SK-N-SH treated with all-trans-retinoic acid at 6 μM for 48 hours (cell line): ENCODE measurements around the gene PRSS27.

ENCODE experiments used
- ZNF565 ChIP-seq: fragments of 450-650 bp; formaldehyde crosslinking; conservative IDR thresholded peaks from 2 replicates; pipeline ENCODE4 v1.5.0; 2020; ENCODE audit warnings: low read depth, mild to moderate bottlenecking, moderate library complexity
- TF ChIP-seq, protein P1 (sequence below): fragments of 250-450 bp; sonication (Bioruptor Pico); IDR thresholded peaks from 2 replicates; pipeline ENCODE4 v1.5.1; 2021; ENCODE audit warnings: mild to moderate bottlenecking, moderate library complexity
- TF ChIP-seq, protein P2 (sequence below): fragments of 250-450 bp; sonication (Bioruptor Pico); IDR thresholded peaks from 2 replicates; pipeline ENCODE4 v1.8.0; 2020; ENCODE audit warnings: mild to moderate bottlenecking, moderate library complexity, borderline replicate concordance

DNA sequence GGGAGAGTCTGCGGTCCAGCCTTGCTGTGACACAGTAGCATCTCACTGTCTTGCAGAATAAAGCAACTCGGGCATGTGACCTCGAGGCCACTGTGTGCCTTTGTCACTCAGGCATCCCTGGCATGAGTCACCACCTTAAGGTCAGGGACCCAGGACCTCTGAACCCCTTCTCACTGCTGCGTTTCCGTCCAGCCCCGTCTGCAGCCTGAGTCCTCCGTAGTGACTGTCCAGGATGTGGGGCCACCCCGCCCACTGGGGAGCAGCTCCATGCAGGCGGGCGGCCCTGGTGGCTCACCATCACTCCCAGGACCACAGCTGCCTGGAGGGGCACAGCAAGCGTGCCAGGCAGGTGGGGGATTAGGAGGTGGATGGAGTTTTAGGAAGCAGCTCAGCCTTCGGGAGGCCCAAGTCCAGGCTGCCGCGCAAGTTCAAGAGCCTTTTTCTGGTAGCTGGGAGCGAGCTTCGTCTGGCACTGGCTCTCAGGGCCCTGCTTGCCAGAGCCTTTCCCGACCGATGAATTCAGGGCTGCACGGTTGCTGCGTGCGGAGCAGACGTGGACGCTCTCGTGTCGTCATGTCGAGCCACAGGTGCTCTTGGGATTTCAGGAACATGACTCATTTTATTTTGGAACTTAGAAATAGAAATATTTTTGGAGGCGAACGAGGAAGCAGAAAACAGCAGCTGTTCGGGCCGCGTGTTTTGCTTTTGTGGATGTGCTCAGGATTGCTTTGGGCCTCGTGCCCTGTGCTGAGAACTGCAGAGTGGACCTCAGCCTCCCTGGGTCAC, 20.9 kb downstream of the PRSS27 start:
- no peak for TF ChIP-seq ZNF565 (CRISPR knock-in tag)
- TF ChIP-seq, protein P1, sequence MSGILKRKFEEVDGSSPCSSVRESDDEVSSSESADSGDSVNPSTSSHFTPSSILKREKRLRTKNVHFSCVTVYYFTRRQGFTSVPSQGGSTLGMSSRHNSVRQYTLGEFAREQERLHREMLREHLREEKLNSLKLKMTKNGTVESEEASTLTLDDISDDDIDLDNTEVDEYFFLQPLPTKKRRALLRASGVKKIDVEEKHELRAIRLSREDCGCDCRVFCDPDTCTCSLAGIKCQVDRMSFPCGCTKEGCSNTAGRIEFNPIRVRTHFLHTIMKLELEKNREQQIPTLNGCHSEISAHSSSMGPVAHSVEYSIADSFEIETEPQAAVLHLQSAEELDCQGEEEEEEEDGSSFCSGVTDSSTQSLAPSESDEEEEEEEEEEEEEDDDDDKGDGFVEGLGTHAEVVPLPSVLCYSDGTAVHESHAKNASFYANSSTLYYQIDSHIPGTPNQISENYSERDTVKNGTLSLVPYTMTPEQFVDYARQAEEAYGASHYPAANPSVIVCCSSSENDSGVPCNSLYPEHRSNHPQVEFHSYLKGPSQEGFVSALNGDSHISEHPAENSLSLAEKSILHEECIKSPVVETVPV (CRISPR knock-in tag), result no peak
- TF ChIP-seq, protein P2, sequence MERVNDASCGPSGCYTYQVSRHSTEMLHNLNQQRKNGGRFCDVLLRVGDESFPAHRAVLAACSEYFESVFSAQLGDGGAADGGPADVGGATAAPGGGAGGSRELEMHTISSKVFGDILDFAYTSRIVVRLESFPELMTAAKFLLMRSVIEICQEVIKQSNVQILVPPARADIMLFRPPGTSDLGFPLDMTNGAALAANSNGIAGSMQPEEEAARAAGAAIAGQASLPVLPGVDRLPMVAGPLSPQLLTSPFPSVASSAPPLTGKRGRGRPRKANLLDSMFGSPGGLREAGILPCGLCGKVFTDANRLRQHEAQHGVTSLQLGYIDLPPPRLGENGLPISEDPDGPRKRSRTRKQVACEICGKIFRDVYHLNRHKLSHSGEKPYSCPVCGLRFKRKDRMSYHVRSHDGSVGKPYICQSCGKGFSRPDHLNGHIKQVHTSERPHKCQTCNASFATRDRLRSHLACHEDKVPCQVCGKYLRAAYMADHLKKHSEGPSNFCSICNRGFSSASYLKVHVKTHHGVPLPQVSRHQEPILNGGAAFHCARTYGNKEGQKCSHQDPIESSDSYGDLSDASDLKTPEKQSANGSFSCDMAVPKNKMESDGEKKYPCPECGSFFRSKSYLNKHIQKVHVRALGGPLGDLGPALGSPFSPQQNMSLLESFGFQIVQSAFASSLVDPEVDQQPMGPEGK (CRISPR knock-in tag), result no peak
